HuH-7 (cell line): ENCODE results near the gene DLX2.
A peak's percentile ranks its signal among the peaks of the same experiment; 100 is the strongest.

Experiments used
- DNase-seq: peaks from one replicate; pipeline ENCODE4 v3.0.0; 2011; ENCODE audit warnings: low spot score

DLX2 gene

GRCh38 chr2:172107690-172108586, 5.2 kb upstream of the DLX2 start:
- no peak for DNase-seq

DNA sequence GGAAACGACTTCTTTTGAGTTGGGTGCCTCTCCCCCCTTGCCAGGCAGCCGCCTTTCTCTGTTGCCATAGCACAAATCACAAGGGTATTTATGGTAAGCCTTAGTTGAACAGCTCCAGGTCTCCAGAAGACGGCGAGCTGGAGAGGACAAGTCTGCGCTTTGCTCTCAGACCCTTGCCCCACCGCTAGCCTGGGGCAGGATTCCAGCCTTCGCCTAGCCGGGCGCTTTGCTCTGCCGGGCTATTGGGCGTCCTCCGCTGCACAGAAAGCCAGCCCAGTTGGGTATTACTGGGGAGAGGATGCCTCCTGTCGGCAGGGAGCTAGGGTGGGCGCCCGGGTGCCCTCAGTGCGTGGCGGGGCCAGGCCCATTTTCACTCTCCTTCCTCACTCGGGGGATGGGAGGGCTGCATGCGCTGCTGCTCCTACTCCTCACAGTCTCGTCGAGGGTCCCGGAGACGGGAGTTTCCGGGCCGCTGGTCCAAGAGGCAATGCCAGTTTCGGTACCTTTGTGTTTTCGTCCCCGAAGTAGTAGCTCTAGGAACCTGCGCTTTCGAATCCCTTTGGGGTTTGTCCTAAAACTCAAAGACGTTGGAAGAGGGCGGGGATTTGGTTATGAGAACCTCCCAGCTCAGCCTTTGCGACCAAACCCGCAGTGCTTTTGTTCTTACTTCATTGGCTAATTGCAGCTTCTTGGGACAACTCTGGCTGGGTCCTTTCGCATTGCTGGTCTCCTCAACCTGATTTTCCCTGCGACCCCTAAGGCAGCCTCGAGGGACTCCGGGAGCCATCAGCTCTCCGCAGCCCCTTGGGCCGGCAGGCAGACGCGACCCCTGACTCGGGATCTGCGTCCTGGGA, 3.6 kb upstream of the DLX2 start:
- DNase-seq, result peak; percentile 57

- no peak for DNase-seq
Measured at GRCh38 chr2:172105471-172106107, 2.9 kb upstream of the DLX2 start.

DNA sequence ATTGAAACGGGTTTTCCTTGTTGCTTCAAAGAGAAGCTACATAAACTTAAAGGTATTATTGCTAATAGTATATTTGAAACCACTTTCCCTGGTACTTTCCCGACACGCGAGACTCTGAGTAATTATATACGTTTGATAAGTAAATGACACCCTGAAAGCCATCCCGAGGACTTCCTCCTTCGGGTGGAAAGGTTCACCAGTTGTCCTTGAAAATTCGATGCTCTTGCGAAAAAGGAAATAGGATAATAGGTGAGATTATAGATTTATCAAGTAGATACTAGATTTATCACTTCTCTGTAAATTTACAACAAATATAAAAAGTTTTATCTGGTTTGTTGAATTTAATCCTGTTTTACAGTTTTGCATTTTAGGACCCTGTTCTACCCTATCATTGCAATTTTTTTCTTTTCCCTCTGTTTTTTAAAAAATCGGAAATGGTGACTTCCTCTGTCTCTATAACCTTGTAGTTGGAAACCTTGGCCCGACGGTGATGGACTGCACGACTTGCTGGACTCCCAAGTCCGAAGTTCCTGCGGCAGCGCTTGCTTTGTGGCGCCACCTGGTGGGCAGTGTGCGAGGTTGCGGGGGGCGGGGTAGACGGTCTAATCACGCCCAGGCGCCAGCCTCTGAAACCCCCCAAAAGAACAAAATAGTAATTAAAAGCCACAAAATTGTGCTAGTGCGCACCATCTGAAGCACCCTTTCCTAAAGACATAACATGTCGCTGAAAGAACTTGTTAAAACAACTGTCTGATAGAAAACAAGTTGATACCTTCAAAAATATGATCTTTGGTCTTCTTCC, 972 bp upstream of the DLX2 start:
- peak; percentile 95 for DNase-seq

DNA sequence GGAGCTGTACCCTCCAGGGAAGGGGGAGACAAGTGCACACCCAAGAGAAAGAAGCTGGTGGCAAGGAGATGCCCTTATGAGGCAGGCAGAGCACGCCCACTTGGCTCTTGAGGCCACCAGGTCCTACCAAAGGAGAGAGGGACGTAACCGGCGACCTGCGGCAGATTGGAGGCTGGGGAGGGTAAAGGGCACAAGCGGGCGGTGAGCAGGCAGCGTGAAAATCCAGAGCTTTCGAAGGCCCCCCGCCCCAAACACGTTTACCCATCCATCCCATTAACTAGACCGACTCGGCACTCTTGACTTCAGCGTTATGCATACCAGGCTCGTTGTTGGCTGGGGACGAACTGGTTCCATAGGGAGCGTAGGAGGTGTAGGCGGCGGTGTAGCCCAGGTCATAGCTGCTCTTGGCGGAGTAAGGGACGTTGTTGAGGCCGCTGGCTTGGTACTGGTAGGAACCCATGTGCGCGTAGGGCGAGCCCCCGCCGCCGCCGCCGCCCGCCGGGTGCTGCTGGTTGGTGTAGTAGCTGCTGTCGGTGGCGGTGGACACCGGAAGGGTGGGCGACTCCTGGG, 794 bp downstream of the DLX2 start:
- DNase-seq, result peak; percentile 59

GRCh38 chr2:172100935-172101820, 1.5 kb downstream of the DLX2 start:
- DNase-seq, result peak; percentile 43

DNA sequence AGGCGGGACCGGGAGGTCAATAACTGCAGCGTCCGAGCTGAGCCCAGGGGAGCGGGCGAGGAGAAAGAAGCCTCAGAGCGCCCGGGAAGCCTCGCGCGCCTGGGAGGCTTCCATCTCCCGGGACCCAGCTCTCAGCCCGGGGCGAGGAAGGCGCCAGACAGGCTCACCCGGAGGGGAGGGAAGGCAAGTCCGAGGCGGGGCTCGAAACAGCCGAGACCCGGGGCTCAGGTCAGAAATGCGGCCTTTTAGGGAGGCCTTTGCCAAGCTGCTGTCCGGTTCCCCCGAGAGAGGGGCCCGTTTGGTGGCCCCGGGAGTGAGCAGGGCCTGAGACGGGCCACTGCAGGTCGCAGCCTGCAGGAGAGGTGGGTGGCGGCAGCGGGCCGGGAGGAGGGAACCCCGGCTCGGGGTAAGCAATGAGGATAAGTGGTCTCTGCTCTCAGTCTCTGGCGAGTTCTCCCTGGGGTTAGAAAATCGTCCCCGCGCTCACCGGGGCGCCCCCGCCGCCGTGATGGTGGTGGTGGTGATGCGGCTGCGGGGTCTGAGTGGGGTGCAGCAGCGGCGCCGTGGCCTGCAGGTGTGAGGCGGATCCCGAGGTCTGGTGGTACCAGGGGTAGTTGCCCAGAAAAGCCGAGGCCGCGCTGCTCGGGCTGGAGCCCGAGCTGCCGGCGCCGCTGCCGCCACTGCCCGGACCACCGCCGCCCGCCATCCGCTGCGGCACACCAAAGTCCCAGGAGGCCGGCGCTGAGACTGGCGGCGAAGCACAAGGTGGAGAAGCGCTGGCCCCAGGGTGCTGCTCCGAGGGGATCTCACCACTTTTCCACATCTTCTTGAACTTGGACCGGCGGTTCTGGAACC, 2.4 kb downstream of the DLX2 start:
- peak; percentile 68 for DNase-seq

GRCh38 chr2:172099472-172100079, 3.1 kb downstream of the DLX2 start:
- DNase-seq, result no peak

DNA sequence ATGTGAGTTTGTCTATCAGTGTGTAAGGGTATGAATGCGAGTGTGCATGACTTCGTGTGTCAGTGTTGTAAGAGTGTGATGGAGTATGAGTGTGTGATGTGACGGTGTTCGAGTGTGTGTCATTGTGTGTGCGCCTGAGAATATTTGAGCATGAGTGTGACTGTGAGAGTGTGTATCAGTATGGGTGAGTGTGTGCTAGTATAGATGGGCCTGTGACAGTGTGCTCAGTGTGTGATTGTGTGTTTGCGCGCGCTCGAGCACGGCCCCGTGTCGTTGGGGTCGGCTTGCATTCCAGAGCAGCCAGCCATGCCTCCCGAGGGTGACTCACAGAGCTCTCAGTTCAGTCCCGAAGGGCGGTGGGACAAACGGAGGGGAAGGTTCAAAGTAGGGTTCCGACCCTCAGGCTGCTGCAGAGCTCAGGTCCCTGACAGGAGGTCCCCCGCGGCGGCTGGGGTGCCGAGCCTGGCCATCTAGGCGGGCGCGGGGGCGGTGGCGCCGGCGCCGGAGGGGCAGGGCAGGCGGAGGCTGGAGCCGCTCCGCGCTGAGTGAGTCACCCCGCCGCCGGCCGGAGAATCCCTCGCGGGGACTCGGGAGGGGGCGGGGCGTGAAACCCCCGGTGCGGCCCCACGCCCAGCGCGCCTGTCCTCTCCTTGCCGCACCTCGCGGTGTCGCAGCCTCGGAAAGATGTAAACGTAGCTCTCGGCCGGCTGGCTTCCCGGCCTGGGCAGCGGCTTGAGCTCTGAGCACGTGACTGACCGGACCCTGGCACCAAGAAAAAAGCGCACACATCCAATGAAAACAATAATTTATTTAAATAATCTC, 3.8 kb downstream of the DLX2 start:
- peak; percentile 70 for DNase-seq

DNA sequence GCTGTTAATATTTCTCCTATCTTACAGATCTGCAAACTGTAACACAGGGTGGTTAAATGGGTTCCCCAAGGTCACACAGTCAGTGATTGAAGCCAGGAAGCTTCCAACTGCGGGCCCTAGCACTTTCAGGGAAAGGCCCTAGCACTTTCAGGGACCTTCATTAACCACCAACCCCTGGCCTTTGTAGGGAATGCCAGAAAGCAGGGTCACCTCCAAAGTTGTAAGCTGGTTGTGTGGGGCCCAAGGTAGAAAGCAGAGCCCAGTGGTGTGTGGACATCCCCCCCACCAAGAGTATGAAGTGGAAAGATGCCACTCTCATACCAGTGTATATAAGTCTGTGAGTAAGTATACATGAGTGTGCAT, 4.4 kb downstream of the DLX2 start:
- DNase-seq, result no peak

- DNase-seq, result no peak
Measured at GRCh38 chr2:172097557-172098131, 5.1 kb downstream of the DLX2 start.

DNA sequence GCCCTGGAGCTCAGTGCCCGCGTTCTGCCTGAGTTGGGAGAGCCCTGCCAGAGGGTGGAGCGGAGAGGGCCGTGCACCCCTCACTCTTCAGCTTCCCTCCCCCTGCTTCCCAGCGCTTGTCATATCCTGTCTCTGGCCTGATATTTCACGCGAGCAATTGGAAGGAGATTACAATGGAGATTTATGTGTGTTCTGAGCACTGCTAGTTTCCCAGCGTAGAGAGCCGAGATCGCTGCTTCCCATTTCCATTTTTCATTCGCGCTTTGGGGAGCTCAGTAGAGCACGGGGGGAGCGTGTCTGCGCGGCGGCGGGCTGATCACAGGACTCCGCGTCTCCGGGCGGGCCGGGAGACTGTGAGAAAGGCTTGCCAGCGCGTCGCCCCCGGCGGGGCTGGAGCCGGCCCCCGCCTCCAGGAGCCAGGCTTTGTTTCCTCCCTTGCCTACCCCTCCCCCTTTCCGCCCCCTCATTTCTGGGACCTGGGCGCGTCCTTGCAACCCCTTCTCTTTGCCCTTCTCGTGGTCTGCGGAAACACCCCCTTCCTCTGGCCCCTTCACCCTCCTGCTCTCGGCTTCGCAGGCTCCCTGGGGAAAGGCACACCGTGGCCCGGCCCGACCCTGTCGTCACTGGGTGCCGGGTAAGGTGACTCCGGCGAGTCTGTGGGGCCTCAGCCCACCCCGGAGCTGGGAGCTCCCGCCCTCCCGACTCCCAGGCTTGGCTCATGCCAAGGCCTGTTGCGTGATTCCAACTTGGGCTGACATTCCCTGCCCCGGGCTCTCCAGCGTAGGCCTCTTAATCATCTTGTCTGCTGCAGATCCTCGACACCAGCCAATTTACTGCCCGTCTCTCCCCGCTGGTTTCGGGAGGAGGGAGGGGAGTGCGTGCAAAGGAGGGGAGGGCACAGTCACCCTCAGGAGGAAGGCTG, 5.8 kb downstream of the DLX2 start:
- peak; percentile 74 for DNase-seq

GRCh38 chr2:172095905-172096625, 6.6 kb downstream of the DLX2 start:
- peak; percentile 83 for DNase-seq

GRCh38 chr2:172095146-172095904, 7.4 kb downstream of the DLX2 start:
- peak; percentile 84 for DNase-seq
